Mucosa of descending colon (tissue), 3 donors: ENCODE data around the gene ALPK1. TPM values are rescaled to one million over a fixed set of nuclear protein-coding genes. Genes with fewer than 3 reads are reported as not detected.

Source experiments
- ATAC-seq: fragments of 200-7000 bp; cut with Tn5 transposase; one replicate; pipeline ENCODE4 v1.9.1; 2020; ENCODE audit warnings: mild to moderate bottlenecking, moderate library complexity
- DNase-seq, 3 donors: peaks; one replicate each; pipeline ENCODE4 v3.0.0-alpha.2; 2020
- H3K36me3 ChIP-seq: fragments of 200-600 bp; one replicate; pipeline ENCODE4 v1.8.0; 2021; ENCODE audit warnings: low read depth, mild to moderate bottlenecking
- H3K4me1 ChIP-seq: fragments of 200-600 bp; one replicate; pipeline ENCODE4 v1.8.0; 2021; ENCODE audit warnings: low read depth, mild to moderate bottlenecking
- H3K4me3 ChIP-seq: fragments of 200-600 bp; one replicate; pipeline ENCODE4 v1.8.0; 2021; ENCODE audit warnings: mild to moderate bottlenecking
- H3K9me3 ChIP-seq: fragments of 200-600 bp; one replicate; pipeline ENCODE4 v1.8.0; 2021; ENCODE audit warnings: mild to moderate bottlenecking
- intact Hi-C, 2 donors: fragments of 100-400 bp; cut with DNase I in 1 of 2; cut with micrococcal nuclease in 1 of 2; formaldehyde crosslinking; loops; one replicate each; pipeline versions ENCODE4 v1.11.0 to v1.11.1; 2022; cut with DNase I, micrococcal nuclease
- total RNA-seq, 3 donors: library from RNA; stranded (reverse); fragmentation: NEBNext Ultra II Directional in 2 of 3; extraction: Animal tissue kit (Norgen Biotek cat#: 25700) in 2 of 3; gene quantifications; one replicate each; pipeline versions ENCODE4 v1.2.1 to v1.2.4, GENCODE V29; 2021 to 2023
- TF ChIP-seq, protein P1 (sequence below): fragments of 200-600 bp; IDR thresholded peaks from one replicate; pipeline ENCODE4 v1.8.0; 2022; ENCODE audit warnings: antibody characterized with exemption, mild to moderate bottlenecking
- donor health status: DM: no; HTN: no; CAD: no; lungs with moderate emphysema.
- donor health status: DM: no; HTN: no; CAD: no.
- donor health status: DM: no; HTN: yes; CAD: no.

ALPK1 gene
- total RNA-seq, 3 donors from 2014 or later, result 23.1 to 39.8 (median 31.0) TPM

- no peaks in the 10 kb centered on the region for H3K36me3 ChIP-seq
- no peaks in the 10 kb centered on the region for H3K4me1 ChIP-seq
- H3K9me3 ChIP-seq, result no peaks in the 10 kb centered on the region
- H3K4me3 ChIP-seq, result no peak overlapping the region
- DNase-seq (no peak), ATAC-seq (no peak)
- TF ChIP-seq, protein P1, sequence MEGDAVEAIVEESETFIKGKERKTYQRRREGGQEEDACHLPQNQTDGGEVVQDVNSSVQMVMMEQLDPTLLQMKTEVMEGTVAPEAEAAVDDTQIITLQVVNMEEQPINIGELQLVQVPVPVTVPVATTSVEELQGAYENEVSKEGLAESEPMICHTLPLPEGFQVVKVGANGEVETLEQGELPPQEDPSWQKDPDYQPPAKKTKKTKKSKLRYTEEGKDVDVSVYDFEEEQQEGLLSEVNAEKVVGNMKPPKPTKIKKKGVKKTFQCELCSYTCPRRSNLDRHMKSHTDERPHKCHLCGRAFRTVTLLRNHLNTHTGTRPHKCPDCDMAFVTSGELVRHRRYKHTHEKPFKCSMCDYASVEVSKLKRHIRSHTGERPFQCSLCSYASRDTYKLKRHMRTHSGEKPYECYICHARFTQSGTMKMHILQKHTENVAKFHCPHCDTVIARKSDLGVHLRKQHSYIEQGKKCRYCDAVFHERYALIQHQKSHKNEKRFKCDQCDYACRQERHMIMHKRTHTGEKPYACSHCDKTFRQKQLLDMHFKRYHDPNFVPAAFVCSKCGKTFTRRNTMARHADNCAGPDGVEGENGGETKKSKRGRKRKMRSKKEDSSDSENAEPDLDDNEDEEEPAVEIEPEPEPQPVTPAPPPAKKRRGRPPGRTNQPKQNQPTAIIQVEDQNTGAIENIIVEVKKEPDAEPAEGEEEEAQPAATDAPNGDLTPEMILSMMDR, result no peak
- intact Hi-C loops, result no loop called here
Measured at GRCh38 chr4:112381996-112382692, 85.0 kb downstream of the ALPK1 start.

GRCh38 chr4:112386071-112386470, 88.9 kb downstream of the ALPK1 start:
- DNase-seq (no peak), ATAC-seq (no peak)

GRCh38 chr4:112402098-112402497, 104.9 kb downstream of the ALPK1 start:
- no peak for DNase-seq
- TF ChIP-seq, protein P1, result no peak

More at GRCh38 chr4:112386071-112386470, 88.9 kb downstream of the ALPK1 start:
- intact Hi-C loops, result no loop called here
- Histone ChIP-seq H3K9me3 (no peaks in the 10 kb centered on the region), H3K36me3 (no peaks in the 10 kb centered on the region), H3K4me1 (no peaks in the 10 kb centered on the region), H3K4me3 (no peak overlapping the region)
- TF ChIP-seq, protein P1, result no peak

DNA sequence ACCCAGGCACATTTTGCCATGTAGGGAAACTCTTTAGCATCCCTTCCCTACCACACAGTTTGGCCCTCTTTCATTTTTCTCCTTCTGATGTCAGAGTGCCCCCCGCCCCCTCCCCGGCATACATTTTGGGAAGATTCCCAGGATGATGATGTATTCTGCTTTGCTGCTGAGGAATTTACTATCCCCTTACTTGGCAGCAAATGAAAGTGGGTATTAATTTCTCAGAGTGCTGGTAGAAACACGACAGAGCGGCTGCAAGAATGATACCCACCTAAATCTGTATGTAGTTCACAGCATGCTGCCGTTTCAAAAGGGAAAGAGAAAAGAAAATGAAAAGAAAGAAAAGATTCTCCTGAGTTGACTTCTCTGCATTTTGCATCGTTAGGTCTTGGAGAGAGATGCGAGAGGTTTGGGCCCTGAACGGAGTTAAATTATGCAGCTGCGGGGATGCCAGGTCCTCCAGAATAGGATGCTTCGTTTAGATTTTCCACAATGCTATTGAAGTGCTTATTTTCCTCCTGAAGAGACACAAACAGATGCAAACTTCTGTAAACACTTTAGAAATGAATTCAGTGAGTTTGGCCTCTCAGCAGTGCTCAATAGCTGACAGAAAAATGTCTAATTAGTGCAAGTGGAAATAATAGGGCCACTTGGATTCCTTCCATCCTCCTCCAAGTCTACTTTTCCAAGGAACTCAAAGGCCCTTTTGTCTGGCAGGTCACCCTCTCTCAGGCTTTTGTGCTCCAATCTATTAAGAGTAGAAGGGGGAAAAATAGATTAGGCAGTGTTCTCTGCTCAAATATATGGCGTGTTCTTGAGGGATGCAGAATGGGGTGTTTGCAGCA, 106.2 kb downstream of the ALPK1 start:
- no peak for ATAC-seq
- intact Hi-C loops, result no loop called here
- Histone ChIP-seq H3K4me1 (no peaks in the 10 kb centered on the region), H3K36me3 (no peaks in the 10 kb centered on the region), H3K9me3 (no peaks in the 10 kb centered on the region), H3K4me3 (no peak overlapping the region)
- DNase-seq, result no peak
- TF ChIP-seq, protein P1, result no peak

More at GRCh38 chr4:112402098-112402497, 104.9 kb downstream of the ALPK1 start:
- Histone ChIP-seq H3K9me3 (no peaks in the 10 kb centered on the region), H3K4me1 (no peaks in the 10 kb centered on the region), H3K4me3 (no peak overlapping the region), H3K36me3 (no peaks in the 10 kb centered on the region)
- intact Hi-C loops, result no loop called here
- ATAC-seq, result no peak

DNA sequence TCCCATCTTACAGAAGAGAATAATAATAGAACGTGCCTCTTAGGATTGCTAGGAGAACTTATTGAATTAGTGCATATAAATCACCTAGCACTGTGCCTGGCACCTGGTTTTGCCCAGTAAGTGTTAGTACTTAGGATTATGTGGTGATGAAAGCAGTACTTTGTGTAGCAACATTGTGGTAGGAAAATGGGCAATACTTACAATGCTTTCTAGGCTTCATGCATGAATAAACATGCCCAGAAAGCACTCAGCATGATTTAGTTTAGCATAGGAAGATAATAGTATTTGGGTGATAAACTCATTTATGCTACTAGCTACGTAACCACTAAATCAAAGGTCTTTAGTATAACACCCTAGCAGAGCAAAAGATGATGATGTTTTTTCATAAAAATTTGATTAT, 113.2 kb downstream of the ALPK1 start:
- no peak for ATAC-seq
- DNase-seq, result no peak
- TF ChIP-seq, protein P1, result no peak
- no peaks in the 10 kb centered on the region for H3K4me1 ChIP-seq
- intact Hi-C loops, result no loop called here
- no peak overlapping the region for H3K4me3 ChIP-seq
- no peaks in the 10 kb centered on the region for H3K36me3 ChIP-seq
- H3K9me3 ChIP-seq, result no peaks in the 10 kb centered on the region
